NCI-H2227 (cell line): ENCODE data around the gene FOXP4.

Experiments
- DNase-seq: peaks from one replicate; lab custom pipeline; 2025; ENCODE audit not compliant: unreplicated experiment; lab: John Stamatoyannopoulos, UW

The FOXP4 gene

DNA sequence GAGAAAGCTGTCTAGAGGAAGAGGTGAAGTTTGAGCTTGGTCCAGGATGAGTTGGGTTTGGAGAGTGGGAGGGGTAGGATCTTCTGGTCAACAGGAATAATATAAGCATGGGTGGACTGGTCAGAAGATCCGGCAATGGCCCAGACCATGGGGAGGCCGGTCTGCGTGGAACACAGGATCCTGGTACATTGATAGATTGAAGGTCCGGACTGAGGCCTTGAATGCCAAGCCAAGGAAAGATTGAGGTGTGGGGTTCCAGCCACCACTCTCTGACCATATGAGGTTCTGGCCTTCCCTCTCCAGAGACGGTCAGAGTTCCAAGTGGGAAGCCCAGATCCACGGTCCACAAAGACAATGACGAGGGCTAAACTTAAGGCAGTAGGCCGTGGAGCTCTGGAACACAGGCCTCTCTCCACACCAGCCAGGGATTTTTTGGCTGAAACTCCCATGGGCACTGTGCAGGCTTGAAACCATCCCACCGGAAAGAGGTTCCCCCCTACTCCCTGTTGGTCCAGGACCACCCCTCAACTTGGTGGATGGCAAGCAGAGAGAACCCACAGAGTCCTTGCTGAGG is 95.3 kb downstream of the FOXP4 start:
- no peak for DNase-seq

- DNase-seq: no peak
Measured at GRCh38 chr6:41642090-41642959, 96.1 kb downstream of the FOXP4 start.

DNA sequence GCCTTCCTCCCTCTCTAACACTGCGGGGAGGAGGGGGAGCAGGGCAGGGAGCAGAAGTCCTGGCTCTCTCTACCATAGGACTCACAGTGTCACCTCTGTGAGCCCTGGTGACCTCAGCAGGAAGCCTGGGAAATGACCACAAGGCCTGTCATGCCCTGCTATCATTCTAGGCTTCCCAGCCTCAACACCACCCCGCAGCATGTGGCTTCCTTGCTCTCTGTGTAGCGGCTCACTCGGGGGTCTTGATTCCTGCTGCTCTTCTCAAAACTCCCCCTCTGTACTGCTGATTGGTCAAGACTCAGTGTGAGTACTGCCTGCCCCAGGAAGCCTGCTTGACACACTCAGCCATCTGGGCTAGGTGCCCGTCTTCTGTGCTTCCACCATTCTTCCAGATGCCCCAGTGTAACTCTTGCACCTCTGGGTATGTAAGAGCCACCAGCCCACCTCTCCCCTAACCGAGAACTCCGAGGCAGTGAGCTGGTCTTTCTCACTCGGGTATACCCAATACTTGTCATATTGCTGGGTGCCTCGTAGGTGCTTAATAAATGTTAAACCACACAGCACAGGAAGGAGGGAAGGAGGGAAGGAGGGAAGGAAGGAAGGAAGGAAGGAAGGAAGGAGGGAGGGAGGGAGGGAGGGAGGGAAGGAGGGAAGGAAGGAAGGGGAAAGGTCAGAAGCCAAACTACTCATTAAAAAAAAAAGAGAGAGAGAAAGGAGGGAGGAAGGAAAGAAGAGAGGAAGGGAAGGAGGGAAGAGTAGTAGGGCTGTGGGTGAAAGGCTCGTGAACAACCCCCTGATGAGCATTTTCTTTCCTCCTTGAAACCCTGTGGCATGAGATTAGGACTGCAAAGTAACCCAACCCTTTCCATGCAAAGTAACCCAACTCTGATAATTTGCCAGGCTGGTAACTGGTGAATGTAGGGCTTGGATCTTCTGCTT is 97.0 kb downstream of the FOXP4 start:
- DNase-seq: no peak

GRCh38 chr6:41643899-41644269 is 97.7 kb downstream of the FOXP4 start:
- no peak for DNase-seq

- DNase-seq: peak; percentile 31
Measured at GRCh38 chr6:41644297-41644879, 98.2 kb downstream of the FOXP4 start.

DNA sequence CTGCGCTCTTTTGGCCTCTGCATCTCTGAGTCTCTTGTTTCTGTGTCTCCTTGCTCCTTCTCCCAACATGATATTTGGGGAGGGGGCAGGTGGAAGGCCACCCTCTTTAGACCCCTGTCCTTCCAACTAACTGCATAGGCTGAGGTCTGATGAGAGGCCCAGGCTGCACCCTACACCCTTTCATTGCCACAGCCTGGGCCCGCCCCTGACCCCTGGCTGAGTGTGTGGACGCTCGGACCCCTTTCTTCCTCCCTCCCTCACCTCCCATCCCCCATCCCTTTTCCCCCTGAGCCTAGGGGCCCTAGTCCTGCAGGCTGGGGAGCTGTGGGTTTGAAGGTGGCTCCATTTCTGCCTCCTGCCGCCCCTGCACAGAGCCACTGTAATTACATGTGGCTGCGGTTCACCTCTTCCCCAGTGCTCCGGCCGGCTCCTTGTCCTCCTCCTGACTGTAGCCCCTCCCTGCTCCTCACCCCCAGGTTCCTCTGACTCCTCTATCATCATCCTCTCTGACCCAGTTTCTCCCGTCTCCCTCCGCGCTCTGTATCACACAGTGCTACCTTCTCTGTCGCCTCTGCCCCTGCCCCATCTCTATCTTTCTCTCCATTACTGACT is 98.9 kb downstream of the FOXP4 start:
- no peak for DNase-seq

DNA sequence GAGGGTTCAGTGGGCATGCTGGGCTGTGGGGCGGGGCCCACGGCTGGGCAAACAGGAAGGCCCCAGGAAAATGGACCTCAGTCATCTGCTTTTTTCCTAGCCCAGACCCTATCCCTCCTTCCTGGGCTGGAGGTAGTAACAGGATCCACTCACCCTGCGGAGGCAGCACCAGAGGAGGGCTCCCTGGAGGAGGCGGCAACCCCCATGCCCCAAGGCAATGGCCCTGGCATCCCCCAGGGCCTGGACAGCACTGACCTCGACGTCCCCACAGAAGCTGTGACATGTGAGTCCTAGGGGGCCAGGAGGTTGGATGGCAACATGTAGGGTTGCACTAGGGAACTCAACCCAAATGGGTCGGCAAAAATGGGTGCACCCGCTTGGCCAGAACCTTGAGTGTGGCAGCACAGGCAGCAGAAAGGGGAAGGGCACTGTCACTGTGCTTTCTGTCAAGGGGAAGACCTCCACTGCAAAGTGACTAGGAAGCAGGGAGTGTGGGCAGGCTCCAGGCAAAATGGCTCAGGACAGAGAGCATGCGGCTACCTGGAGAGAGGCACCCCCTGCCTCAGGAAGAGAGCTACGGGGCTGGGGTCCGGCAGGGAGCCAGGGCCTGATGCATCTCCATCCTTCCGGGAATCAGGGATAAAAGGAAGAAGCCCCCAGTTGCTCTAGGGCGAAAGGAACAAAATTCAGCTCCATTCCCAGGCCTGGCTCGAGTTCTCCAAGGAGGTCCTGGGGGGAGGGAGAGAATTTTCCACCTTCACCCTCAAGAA is 100.0 kb downstream of the FOXP4 start:
- DNase-seq: no peak

GRCh38 chr6:41647061-41647511 is 100.9 kb downstream of the FOXP4 start:
- no peak for DNase-seq

GRCh38 chr6:41648070-41648585 is 101.9 kb downstream of the FOXP4 start:
- no peak for DNase-seq

- DNase-seq: no peak
Measured at GRCh38 chr6:41648921-41649320, 102.7 kb downstream of the FOXP4 start.

DNA sequence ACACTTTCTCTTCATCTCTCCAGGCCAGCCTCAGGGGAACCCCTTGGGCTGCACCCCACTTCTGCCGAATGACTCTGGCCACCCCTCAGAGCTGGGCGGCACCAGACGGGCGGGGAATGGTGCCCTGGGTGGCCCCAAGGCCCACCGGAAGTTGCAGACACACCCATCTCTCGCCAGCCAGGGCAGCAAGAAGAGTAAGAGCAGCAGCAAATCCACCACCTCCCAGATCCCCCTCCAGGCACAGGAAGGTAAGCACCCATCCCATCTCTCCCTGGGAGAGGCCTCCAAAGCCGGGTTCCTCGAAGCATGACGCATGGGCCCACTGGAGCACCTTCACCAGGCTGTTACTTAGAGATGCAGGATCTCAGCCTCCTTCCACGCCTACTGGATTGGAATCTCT is 103.4 kb downstream of the FOXP4 start:
- DNase-seq: no peak

DNA sequence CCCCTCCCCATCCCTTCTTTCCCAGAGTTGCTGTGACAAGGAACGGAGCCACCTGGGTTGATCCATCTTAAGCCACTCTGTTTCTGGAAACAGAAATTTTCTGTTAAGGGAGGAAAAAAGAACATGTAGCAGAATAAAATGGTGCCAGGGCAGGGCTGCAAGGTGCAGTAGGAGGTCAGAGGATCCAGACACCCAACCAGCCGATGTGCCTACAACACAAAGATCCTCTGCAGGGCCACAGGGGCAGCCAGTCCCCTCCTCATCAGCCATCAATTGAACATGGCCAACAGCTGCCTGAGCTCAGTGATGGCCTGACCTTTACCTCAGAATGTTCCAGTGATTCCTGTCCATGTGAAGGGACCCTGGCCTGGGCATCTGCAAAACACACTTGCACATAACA is 103.9 kb downstream of the FOXP4 start:
- DNase-seq: no peak

DNA sequence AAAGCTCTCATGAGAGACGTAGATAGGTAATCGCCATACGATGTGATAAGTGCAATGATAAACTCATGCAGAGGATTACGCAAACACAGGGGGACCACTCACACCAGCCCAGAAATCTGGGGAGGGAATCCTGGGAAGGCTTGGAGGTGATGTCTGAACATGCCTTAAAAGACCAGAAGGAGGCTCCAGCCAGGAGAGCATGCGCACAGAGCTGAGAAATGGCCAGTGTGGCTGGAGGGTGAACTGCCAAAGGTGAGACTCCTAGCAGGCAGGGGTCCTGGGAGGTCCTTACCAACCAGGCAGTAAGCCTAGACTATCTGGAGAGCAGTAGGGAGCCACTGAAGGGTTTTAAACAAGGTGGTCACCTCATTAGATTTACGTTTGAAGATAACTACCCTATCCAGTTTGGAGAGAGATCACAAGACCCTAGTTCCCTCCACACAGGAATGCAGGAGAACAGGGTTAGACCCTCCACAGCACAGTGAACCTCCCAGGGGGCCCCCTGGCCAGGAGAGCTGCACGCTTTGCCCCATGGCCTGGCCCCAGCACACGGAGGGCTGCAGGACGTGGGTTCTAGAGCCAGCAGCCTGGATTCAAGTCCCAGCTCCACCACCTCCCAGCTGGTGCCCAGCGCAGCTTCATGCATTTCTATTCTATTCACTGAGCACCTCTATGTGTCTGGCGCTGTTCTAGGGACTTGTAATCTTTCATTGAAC is 105.2 kb downstream of the FOXP4 start:
- no peak for DNase-seq
